ENCODE data around the gene IGSF9B.

Gene IGSF9B

GRCh38 chr11:133931449-133932060 lies 25.2 kb downstream of the IGSF9B start:
- H3K27me3 Mint-ChIP-seq = peaks cover 7% of the 10 kb centered on the region
- no peak for ATAC-seq (ENCODE audit: low read depth)
- no peak overlapping the region for H3K4me3 Mint-ChIP-seq
- no peak for DNase-seq (ENCODE audit: low spot score in 2 of 2)
- H3K9me3 Mint-ChIP-seq = no peaks in the 10 kb centered on the region
- H3K27ac Mint-ChIP-seq = peak overlapping the region; percentile 74
- H3K4me1 Mint-ChIP-seq = peaks cover 3% of the 10 kb centered on the region
- no peaks in the 10 kb centered on the region for H3K36me3 Mint-ChIP-seq

DNA sequence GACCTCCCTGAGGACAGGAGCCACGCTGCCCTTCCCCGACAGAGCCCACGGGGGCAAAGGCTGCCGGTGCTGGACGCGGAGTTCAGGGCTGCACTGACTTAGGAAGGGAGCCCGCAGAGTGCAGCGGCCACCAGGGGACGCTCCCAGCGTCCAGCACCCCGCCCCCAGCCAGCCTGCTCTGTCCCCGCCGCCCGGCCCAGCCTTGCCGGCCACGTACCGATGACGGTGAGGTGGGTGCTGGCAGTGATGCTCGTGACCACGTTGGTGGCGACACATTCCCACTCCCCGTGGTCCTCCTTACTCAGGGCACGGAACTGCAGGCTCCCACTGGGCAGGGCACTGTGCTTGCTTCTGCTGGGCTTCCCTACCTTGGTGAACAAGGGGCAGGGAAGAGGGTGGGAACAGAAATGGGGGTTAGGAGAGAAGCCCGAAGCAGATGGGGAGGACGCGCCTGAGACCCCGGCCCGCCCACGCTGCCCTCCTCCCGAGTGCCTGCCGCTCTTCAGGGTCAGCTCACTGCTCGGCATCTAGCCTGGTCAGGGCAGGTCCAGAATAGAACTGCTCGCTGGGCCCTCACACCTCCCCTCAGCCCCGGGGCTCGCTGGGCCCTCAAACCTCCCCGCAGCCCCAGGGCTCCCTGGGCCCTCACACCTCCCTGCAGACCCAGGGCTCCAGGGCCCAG lies 25.9 kb downstream of the IGSF9B start:
- H3K4me1 Mint-ChIP-seq = peaks cover 3% of the 10 kb centered on the region
- no peaks in the 10 kb centered on the region for H3K36me3 Mint-ChIP-seq
- H3K27me3 Mint-ChIP-seq = peaks cover 7% of the 10 kb centered on the region
- no peaks in the 10 kb centered on the region for H3K9me3 Mint-ChIP-seq
- no peak for ATAC-seq (ENCODE audit: low read depth)
- no peak overlapping the region for H3K27ac Mint-ChIP-seq
- H3K4me3 Mint-ChIP-seq = no peak overlapping the region
- no peak for DNase-seq (ENCODE audit: low spot score in 2 of 2)

- DNase-seq (ENCODE audit: low spot score in 2 of 2) = no peak
- no peak overlapping the region for H3K4me3 Mint-ChIP-seq
- no peak for ATAC-seq (ENCODE audit: low read depth)
- H3K9me3 Mint-ChIP-seq = no peaks in the 10 kb centered on the region
- no peaks in the 10 kb centered on the region for H3K36me3 Mint-ChIP-seq
- H3K27ac Mint-ChIP-seq = no peak overlapping the region
- H3K4me1 Mint-ChIP-seq = peaks cover 3% of the 10 kb centered on the region
- H3K27me3 Mint-ChIP-seq = peaks cover 11% of the 10 kb centered on the region
Observed at GRCh38 chr11:133930053-133930766, 26.6 kb downstream of the IGSF9B start.

- no peak overlapping the region for H3K27ac Mint-ChIP-seq
- DNase-seq (ENCODE audit: low spot score in 2 of 2) = no peak
- no peak for ATAC-seq (ENCODE audit: low read depth)
- H3K9me3 Mint-ChIP-seq = no peaks in the 10 kb centered on the region
- no peak overlapping the region for H3K4me3 Mint-ChIP-seq
- no peaks in the 10 kb centered on the region for H3K36me3 Mint-ChIP-seq
- peaks cover 11% of the 10 kb centered on the region for H3K27me3 Mint-ChIP-seq
- H3K4me1 Mint-ChIP-seq = peaks cover 3% of the 10 kb centered on the region
Observed at GRCh38 chr11:133929401-133930052, 27.2 kb downstream of the IGSF9B start.

GRCh38 chr11:133928628-133929059 lies 28.1 kb downstream of the IGSF9B start:
- no peak overlapping the region for H3K27ac Mint-ChIP-seq

GRCh38 chr11:133927690-133928627 lies 28.8 kb downstream of the IGSF9B start:
- H3K36me3 Mint-ChIP-seq = no peaks in the 10 kb centered on the region
- H3K27ac Mint-ChIP-seq = no peak overlapping the region
- ATAC-seq (ENCODE audit: low read depth) (peak; percentile 50), DNase-seq (ENCODE audit: low spot score in 2 of 2) (peak in 1 of 2 donors; percentile 41)
- H3K4me1 Mint-ChIP-seq = peaks cover 3% of the 10 kb centered on the region
- no peaks in the 10 kb centered on the region for H3K9me3 Mint-ChIP-seq
- H3K4me3 Mint-ChIP-seq = peak overlapping the region; percentile 68
- peaks cover 11% of the 10 kb centered on the region for H3K27me3 Mint-ChIP-seq

More at GRCh38 chr11:133928628-133929059, 28.1 kb downstream of the IGSF9B start:
- Mint-ChIP-seq H3K27me3 (peaks cover 11% of the 10 kb centered on the region), H3K9me3 (no peaks in the 10 kb centered on the region), H3K4me3 (no peak overlapping the region), H3K4me1 (peaks cover 3% of the 10 kb centered on the region), H3K36me3 (no peaks in the 10 kb centered on the region)
- DNase-seq (ENCODE audit: low spot score in 2 of 2) (no peak), ATAC-seq (ENCODE audit: low read depth) (no peak)

- Mint-ChIP-seq H3K4me1 (peaks cover 3% of the 10 kb centered on the region), H3K4me3 (no peak overlapping the region), H3K36me3 (no peaks in the 10 kb centered on the region), H3K9me3 (no peaks in the 10 kb centered on the region), H3K27me3 (peaks cover 12% of the 10 kb centered on the region), H3K27ac (no peak overlapping the region)
- ATAC-seq (ENCODE audit: low read depth) (no peak), DNase-seq (ENCODE audit: low spot score in 2 of 2) (no peak)
Observed at GRCh38 chr11:133926466-133927246, 30.1 kb downstream of the IGSF9B start.

- Mint-ChIP-seq H3K36me3 (no peaks in the 10 kb centered on the region), H3K9me3 (no peaks in the 10 kb centered on the region), H3K27me3 (peaks cover 14% of the 10 kb centered on the region), H3K4me3 (no peak overlapping the region), H3K27ac (no peak overlapping the region), H3K4me1 (peaks cover 3% of the 10 kb centered on the region)
- DNase-seq (ENCODE audit: low spot score in 2 of 2) (no peak), ATAC-seq (ENCODE audit: low read depth) (no peak)
Observed at GRCh38 chr11:133925756-133926155, 31.0 kb downstream of the IGSF9B start.

GRCh38 chr11:133924661-133925060 lies 32.1 kb downstream of the IGSF9B start:
- H3K27ac Mint-ChIP-seq = no peak overlapping the region
- H3K4me1 Mint-ChIP-seq = peaks cover 3% of the 10 kb centered on the region
- peaks cover 14% of the 10 kb centered on the region for H3K27me3 Mint-ChIP-seq
- DNase-seq (ENCODE audit: low spot score in 2 of 2) (no peak), ATAC-seq (ENCODE audit: low read depth) (no peak)
- no peak overlapping the region for H3K4me3 Mint-ChIP-seq
- H3K9me3 Mint-ChIP-seq = no peaks in the 10 kb centered on the region
- no peaks in the 10 kb centered on the region for H3K36me3 Mint-ChIP-seq

GRCh38 chr11:133922078-133922870 lies 34.5 kb downstream of the IGSF9B start:
- no peaks in the 10 kb centered on the region for H3K36me3 Mint-ChIP-seq

GRCh38 chr11:133921513-133921912 lies 35.3 kb downstream of the IGSF9B start:
- H3K4me1 Mint-ChIP-seq = peaks cover 9% of the 10 kb centered on the region
- ATAC-seq (ENCODE audit: low read depth) (no peak), DNase-seq (ENCODE audit: low spot score in 2 of 2) (no peak)
- H3K27ac Mint-ChIP-seq = no peak overlapping the region
- no peaks in the 10 kb centered on the region for H3K36me3 Mint-ChIP-seq
- H3K9me3 Mint-ChIP-seq = no peaks in the 10 kb centered on the region
- H3K4me3 Mint-ChIP-seq = no peak overlapping the region
- peaks cover 14% of the 10 kb centered on the region for H3K27me3 Mint-ChIP-seq

More at GRCh38 chr11:133922078-133922870, 34.5 kb downstream of the IGSF9B start:
- DNase-seq (ENCODE audit: low spot score in 2 of 2) (no peak), ATAC-seq (ENCODE audit: low read depth) (no peak)
- Mint-ChIP-seq H3K9me3 (no peaks in the 10 kb centered on the region), H3K4me1 (peaks cover 8% of the 10 kb centered on the region), H3K27ac (no peak overlapping the region), H3K4me3 (no peak overlapping the region), H3K27me3 (peaks cover 14% of the 10 kb centered on the region)

DNA sequence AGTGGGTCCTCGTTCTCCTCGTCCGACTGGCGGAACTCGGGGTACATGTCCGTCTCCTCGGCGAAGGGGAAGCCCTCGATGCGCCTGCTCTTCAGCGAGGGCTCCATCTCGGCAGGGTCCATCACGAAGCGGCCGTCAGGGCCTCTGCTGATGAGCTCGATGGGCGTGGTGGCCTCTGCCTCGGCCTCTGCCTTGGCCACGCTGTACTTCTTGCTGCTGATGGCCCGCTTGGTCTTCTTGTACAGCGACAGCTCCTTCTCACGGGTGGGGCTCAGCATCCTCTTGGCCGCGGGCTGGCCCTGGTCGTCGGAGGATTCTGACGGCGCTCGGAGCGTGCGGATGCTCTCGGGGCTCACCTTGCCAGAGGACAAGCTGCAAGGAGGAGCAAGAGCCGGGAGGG lies 35.7 kb downstream of the IGSF9B start:
- no peak for ATAC-seq (ENCODE audit: low read depth)
- no peaks in the 10 kb centered on the region for H3K9me3 Mint-ChIP-seq
- H3K36me3 Mint-ChIP-seq = no peaks in the 10 kb centered on the region
- peaks cover 17% of the 10 kb centered on the region for H3K27me3 Mint-ChIP-seq
- H3K27ac Mint-ChIP-seq = no peak overlapping the region
- no peak overlapping the region for H3K4me3 Mint-ChIP-seq
- no peak for DNase-seq (ENCODE audit: low spot score in 2 of 2)
- H3K4me1 Mint-ChIP-seq = peaks cover 11% of the 10 kb centered on the region

Measured in memory B cell (primary cell).